NT2/D1 (cell line): Measurements from ENCODE around the gene MIXL1.

Experiments
- SUZ12 ChIP-seq: IDR thresholded peaks from 2 replicates; pipeline ENCODE4 v1.6.1; 2011; ENCODE audit not compliant: insufficient read length, insufficient read depth; ENCODE audit errors: extremely low read depth
- YY1 ChIP-seq: IDR thresholded peaks from 2 replicates; pipeline ENCODE4 v1.6.1; 2011; ENCODE audit not compliant: insufficient read length, insufficient read depth

GRCh38 chr1:226201029-226201593 is 22.4 kb upstream of the MIXL1 start:
- TF ChIP-seq YY1: no peak
- no peak for TF ChIP-seq SUZ12
